Keratinocyte (primary cell): ENCODE measurements around the gene SYNE2. TPM values are rescaled to one million over a fixed set of nuclear protein-coding genes. Genes with fewer than 3 reads are reported as not detected.

Source experiments
- DNase-seq: peaks from one replicate; pipeline ENCODE4 v3.0.0-alpha.2; 2011; ENCODE audit warnings: low read depth, missing footprints, low spot score
- FAIRE-seq: peaks from 2 replicates; lab custom pipeline; 2011; peaks lifted over from hg19 to GRCh38; lab: Jason Lieb, UNC
- H2AFZ ChIP-seq: 2 replicates; pipeline ENCODE4 v1.6.0; 2012; ENCODE audit warnings: low read length, control low read depth, inconsistent platforms; ENCODE audit not compliant: control insufficient read depth
- H3K27ac ChIP-seq: 2 replicates; pipeline ENCODE4 v1.5.1; 2011; ENCODE audit warnings: low read length; ENCODE audit not compliant: control insufficient read depth, insufficient read depth
- H3K27me3 ChIP-seq: 3 replicates; pipeline ENCODE4 v1.6.0; 2011; ENCODE audit warnings: low read length; ENCODE audit not compliant: control insufficient read depth, insufficient read depth; ENCODE audit errors: extremely low read depth
- H3K36me3 ChIP-seq, 2 experiments: 2 replicates in 1 of 2; 3 replicates in 1 of 2; pipeline ENCODE4 v1.5.1; 2011; ENCODE audit warnings: low read length in 2 of 2, mild to moderate bottlenecking in 1 of 2; ENCODE audit not compliant: control insufficient read depth in 2 of 2, insufficient read depth in 2 of 2; ENCODE audit errors: extremely low read depth in 1 of 2
- H3K4me1 ChIP-seq: 3 replicates; pipeline ENCODE4 v1.5.1; 2011; ENCODE audit warnings: low read length; ENCODE audit not compliant: control insufficient read depth, insufficient read depth; ENCODE audit errors: extremely low read depth
- H3K4me2 ChIP-seq: 3 replicates; pipeline ENCODE4 v1.6.0; 2011; ENCODE audit warnings: low read depth, low read length; ENCODE audit not compliant: control insufficient read depth, insufficient read depth; ENCODE audit errors: extremely low read depth
- H3K4me3 ChIP-seq, 3 experiments: fragments of 200-600 bp in 1 of 3; sonication (generic) in 1 of 3; 2 replicates in 2 of 3; 3 replicates in 1 of 3; pipeline ENCODE4 v1.5.1; 2011 to 2016; ENCODE audit warnings: low read length in 3 of 3, mild to moderate bottlenecking in 3 of 3, control low read depth in 2 of 3, inconsistent platforms in 1 of 3, low read depth in 1 of 3, mixed read lengths in 1 of 3, mixed run types in 1 of 3, moderate library complexity in 1 of 3; ENCODE audit not compliant: control insufficient read depth in 2 of 3, insufficient read depth in 2 of 3; ENCODE audit errors: extremely low read depth in 1 of 3
- H3K79me2 ChIP-seq: 2 replicates; pipeline ENCODE4 v1.6.0; 2012; ENCODE audit warnings: low read length; ENCODE audit not compliant: control insufficient read depth, insufficient read depth
- H3K9ac ChIP-seq: 3 replicates; pipeline ENCODE4 v1.6.0; 2011; ENCODE audit warnings: low read length; ENCODE audit not compliant: control insufficient read depth, insufficient read depth; ENCODE audit errors: extremely low read depth
- H3K9me1 ChIP-seq: 3 replicates; pipeline ENCODE4 v1.6.0; 2011; ENCODE audit warnings: low read length; ENCODE audit not compliant: control insufficient read depth, insufficient read depth; ENCODE audit errors: extremely low read depth
- H3K9me3 ChIP-seq: 2 replicates; pipeline ENCODE4 v1.5.1; 2012; ENCODE audit warnings: low read depth, low read length; ENCODE audit not compliant: control insufficient read depth
- H4K20me1 ChIP-seq: 3 replicates; pipeline ENCODE4 v1.6.0; 2011; ENCODE audit warnings: low read length; ENCODE audit not compliant: control insufficient read depth, insufficient read depth; ENCODE audit errors: extremely low read depth
- EZH2 ChIP-seq: IDR thresholded peaks from one replicate; pipeline ENCODE4 v1.6.1; 2012; ENCODE audit warnings: inconsistent platforms, mild to moderate bottlenecking, low read length, moderate library complexity
- dilution Hi-C: fragments of 300-500 bp; cut with MboI; formaldehyde crosslinking; loops from one replicate; pipeline ENCODE4 v1.7.0; 2020; ENCODE audit warnings: low sequenced_read_pairs; ENCODE audit not compliant: extremely low pct_ligation_motif_present
- polyA plus RNA-seq, 5 experiments: library from polyadenylated mRNA; depleted of rRNA in 3 of 5; stranded (reverse) in 3 of 5; stranded (forward) in 1 of 5; unstranded in 1 of 5; fragments of >200 nt; gene quantifications; 1 replicate in 1 of 5; 2 replicates in 3 of 5; 3 replicates in 1 of 5; pipeline versions ENCODE4 v1.2.1 to v1.2.3, GENCODE V29; 2011 to 2012; ENCODE audit warnings: missing spikeins in 2 of 5, low read depth in 1 of 5, low replicate concordance in 1 of 5
- TF ChIP-seq, protein P1 (sequence below), 3 experiments: IDR thresholded peaks in 1 of 3; conservative IDR thresholded peaks in 1 of 3; optimal IDR thresholded peaks in 1 of 3; 2 replicates in 2 of 3; 3 replicates in 1 of 3; pipeline versions ENCODE3 to v1.5.1; 2011; ENCODE audit warnings: low read length in 3 of 3, mild to moderate bottlenecking in 3 of 3, moderate library complexity in 2 of 3, control low read depth in 1 of 3, inconsistent platforms in 1 of 3; ENCODE audit not compliant: insufficient read depth in 2 of 3; ENCODE audit errors: extremely low read depth in 1 of 3

Gene SYNE2
- polyA plus RNA-seq, 1 donor (not counting 4 experiments of a cell fraction or from before 2014, with no cell fraction given) = 9.9 TPM

DNA sequence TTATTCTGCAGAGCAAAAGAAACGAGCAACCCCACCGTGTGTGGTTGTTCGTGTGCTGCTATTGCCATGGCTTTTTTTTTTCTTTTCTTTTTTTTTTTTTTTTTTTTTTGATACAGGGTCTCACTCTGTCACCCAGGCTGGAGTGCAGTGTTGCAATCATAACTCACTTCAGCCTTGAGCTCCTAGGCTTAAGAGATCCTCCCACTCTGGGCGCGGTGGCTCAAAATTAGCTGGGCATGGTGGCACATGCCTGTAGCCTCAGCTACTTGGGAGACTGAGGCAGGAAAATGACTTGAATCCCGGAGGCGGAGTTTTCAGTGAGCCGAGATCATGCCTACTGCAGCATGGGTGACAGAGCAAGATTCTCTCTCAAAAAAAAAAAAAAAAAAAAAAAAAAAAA, 297.1 kb downstream of the SYNE2 start:
- H3K27ac ChIP-seq = no peak overlapping the region
- no peak overlapping the region for H3K9ac ChIP-seq
- H3K9me1 ChIP-seq = no peaks in the 10 kb centered on the region
- DNase-seq (no peak), FAIRE-seq (no peak)
- no peak overlapping the region for H3K4me3 ChIP-seq
- dilution Hi-C loops = no loop called here
- no peaks in the 10 kb centered on the region for H3K79me2 ChIP-seq
- no peaks in the 10 kb centered on the region for H4K20me1 ChIP-seq
- H3K27me3 ChIP-seq = no peaks in the 10 kb centered on the region
- H3K36me3 ChIP-seq = peaks cover 2 to 3% of the 10 kb centered on the region in 2 experiments
- TF ChIP-seq EZH2 = no peak
- TF ChIP-seq, protein P1, sequence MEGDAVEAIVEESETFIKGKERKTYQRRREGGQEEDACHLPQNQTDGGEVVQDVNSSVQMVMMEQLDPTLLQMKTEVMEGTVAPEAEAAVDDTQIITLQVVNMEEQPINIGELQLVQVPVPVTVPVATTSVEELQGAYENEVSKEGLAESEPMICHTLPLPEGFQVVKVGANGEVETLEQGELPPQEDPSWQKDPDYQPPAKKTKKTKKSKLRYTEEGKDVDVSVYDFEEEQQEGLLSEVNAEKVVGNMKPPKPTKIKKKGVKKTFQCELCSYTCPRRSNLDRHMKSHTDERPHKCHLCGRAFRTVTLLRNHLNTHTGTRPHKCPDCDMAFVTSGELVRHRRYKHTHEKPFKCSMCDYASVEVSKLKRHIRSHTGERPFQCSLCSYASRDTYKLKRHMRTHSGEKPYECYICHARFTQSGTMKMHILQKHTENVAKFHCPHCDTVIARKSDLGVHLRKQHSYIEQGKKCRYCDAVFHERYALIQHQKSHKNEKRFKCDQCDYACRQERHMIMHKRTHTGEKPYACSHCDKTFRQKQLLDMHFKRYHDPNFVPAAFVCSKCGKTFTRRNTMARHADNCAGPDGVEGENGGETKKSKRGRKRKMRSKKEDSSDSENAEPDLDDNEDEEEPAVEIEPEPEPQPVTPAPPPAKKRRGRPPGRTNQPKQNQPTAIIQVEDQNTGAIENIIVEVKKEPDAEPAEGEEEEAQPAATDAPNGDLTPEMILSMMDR (optimal IDR thresholded peaks at IDR 0.05 in 1 of 3, IDR thresholded peaks at IDR 0.05 in 1 of 3, conservative IDR thresholded peaks at IDR 0.05 in 1 of 3; ENCODE audit: extremely low read depth in 1 of 3, insufficient read depth in 2 of 3, low read length in 3 of 3) = no peak
- no peak overlapping the region for H3K4me2 ChIP-seq
- no peaks in the 10 kb centered on the region for H3K4me1 ChIP-seq
- no peak overlapping the region for H2AFZ ChIP-seq
- no peaks in the 10 kb centered on the region for H3K9me3 ChIP-seq

DNA sequence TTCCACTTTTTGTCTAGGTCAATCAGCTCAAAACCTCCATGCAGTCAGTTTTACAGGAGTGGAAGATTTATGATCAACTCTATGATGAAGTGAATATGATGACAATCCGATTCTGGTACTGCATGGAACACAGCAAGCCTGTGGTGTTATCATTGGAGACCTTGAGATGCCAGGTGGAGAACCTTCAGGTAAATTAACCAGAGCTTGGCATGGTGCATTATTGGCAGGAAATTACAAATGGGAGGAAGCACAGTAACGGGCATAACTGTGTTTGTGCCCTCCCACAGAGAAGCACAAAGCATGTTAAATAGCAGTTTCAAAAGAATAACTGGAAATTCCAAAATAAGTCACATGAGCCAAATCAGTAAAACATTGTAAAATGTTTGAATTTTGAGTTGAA, 305.8 kb downstream of the SYNE2 start:
- no peak overlapping the region for H3K9ac ChIP-seq
- DNase-seq (no peak), FAIRE-seq (no peak)
- H3K4me3 ChIP-seq = no peak overlapping the region
- no peaks in the 10 kb centered on the region for H3K9me1 ChIP-seq
- no peaks in the 10 kb centered on the region for H3K9me3 ChIP-seq
- no peaks in the 10 kb centered on the region for H3K27me3 ChIP-seq
- no peaks in the 10 kb centered on the region for H4K20me1 ChIP-seq
- H3K4me1 ChIP-seq = no peaks in the 10 kb centered on the region
- H3K27ac ChIP-seq = no peak overlapping the region
- TF ChIP-seq, protein P1 (optimal IDR thresholded peaks at IDR 0.05 in 1 of 3, IDR thresholded peaks at IDR 0.05 in 1 of 3, conservative IDR thresholded peaks at IDR 0.05 in 1 of 3; ENCODE audit: extremely low read depth in 1 of 3, insufficient read depth in 2 of 3, low read length in 3 of 3) = no peak
- no peak for TF ChIP-seq EZH2
- no peak overlapping the region for H2AFZ ChIP-seq
- H3K36me3 ChIP-seq = peaks cover 0 to 20% of the 10 kb centered on the region in 2 experiments
- H3K4me2 ChIP-seq = no peak overlapping the region
- no peaks in the 10 kb centered on the region for H3K79me2 ChIP-seq
- dilution Hi-C loops = no loop called here
